OCI-LY3 (cell line): Measurements from ENCODE around the gene CCR1.

ENCODE experiments used
- EZH2phosphoT487 ChIP-seq: fragments of 200-600 bp; shearing (Covaris generic); IDR thresholded peaks from 2 replicates; pipeline ENCODE4 v1.6.1; 2018; ENCODE audit warnings: antibody characterized with exemption, mixed run types, low read depth
- TF ChIP-seq, protein P1 (sequence below): fragments of 200-600, 300-600 bp; sonication (generic); IDR thresholded peaks from 2 replicates; pipeline ENCODE4 v1.5.1; 2014; ENCODE audit warnings: antibody characterized with exemption, low read length, low read depth

DNA sequence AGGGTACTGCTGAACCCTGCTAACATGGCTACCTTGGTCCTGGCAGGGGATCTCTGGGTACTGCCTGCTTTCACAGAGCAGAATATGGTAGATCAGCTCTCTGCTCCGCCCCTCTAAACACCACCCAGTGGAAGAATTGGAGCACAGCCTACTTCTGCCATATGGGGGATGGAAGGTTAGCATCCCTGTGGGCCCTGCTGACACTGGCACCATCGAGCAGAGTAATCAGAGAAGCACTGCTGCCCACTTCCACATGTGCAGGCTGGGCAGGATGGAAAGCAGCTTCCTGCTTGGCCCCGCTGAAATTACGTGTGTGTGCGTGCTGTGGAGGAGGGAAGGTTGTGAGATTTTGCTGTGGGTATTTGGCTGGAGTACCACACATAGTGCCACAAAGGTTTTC lies 24.8 kb downstream of the CCR1 start:
- TF ChIP-seq, protein P1, sequence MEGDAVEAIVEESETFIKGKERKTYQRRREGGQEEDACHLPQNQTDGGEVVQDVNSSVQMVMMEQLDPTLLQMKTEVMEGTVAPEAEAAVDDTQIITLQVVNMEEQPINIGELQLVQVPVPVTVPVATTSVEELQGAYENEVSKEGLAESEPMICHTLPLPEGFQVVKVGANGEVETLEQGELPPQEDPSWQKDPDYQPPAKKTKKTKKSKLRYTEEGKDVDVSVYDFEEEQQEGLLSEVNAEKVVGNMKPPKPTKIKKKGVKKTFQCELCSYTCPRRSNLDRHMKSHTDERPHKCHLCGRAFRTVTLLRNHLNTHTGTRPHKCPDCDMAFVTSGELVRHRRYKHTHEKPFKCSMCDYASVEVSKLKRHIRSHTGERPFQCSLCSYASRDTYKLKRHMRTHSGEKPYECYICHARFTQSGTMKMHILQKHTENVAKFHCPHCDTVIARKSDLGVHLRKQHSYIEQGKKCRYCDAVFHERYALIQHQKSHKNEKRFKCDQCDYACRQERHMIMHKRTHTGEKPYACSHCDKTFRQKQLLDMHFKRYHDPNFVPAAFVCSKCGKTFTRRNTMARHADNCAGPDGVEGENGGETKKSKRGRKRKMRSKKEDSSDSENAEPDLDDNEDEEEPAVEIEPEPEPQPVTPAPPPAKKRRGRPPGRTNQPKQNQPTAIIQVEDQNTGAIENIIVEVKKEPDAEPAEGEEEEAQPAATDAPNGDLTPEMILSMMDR = no peak; the same call in 1 of the 2 replicates
- no peak for TF ChIP-seq EZH2phosphoT487
